ENCODE results near the gene TES.

The TES gene

GRCh38 chr7:116218051-116218645 lies 7.8 kb downstream of the TES start:
- no peak overlapping the region for H3K4me3 ChIP-seq (replicated peaks; ENCODE audit: insufficient read depth, low read length)
- no peaks in the 10 kb centered on the region for H3K27me3 ChIP-seq (ENCODE audit: insufficient read depth, poor library complexity, severe bottlenecking)
- no peak overlapping the region for H3K27ac ChIP-seq (replicated peaks)
- DNase-seq (ENCODE audit: low read depth in 1 of 2, low spot score in 1 of 2), result no peak
- TF ChIP-seq POLR2AphosphoS5 (IDR thresholded peaks at IDR 0.05; ENCODE audit: low read depth), result no peak
- no peak for TF ChIP-seq GABPA (IDR thresholded peaks at IDR 0.05; ENCODE audit: low read depth)
- TF ChIP-seq SPI1 (IDR thresholded peaks at IDR 0.05; ENCODE audit: borderline replicate concordance, low read depth), result no peak
- no peak for TF ChIP-seq REST (IDR thresholded peaks at IDR 0.05; ENCODE audit: insufficient replicate concordance, low read depth)
- TF ChIP-seq, protein P1, sequence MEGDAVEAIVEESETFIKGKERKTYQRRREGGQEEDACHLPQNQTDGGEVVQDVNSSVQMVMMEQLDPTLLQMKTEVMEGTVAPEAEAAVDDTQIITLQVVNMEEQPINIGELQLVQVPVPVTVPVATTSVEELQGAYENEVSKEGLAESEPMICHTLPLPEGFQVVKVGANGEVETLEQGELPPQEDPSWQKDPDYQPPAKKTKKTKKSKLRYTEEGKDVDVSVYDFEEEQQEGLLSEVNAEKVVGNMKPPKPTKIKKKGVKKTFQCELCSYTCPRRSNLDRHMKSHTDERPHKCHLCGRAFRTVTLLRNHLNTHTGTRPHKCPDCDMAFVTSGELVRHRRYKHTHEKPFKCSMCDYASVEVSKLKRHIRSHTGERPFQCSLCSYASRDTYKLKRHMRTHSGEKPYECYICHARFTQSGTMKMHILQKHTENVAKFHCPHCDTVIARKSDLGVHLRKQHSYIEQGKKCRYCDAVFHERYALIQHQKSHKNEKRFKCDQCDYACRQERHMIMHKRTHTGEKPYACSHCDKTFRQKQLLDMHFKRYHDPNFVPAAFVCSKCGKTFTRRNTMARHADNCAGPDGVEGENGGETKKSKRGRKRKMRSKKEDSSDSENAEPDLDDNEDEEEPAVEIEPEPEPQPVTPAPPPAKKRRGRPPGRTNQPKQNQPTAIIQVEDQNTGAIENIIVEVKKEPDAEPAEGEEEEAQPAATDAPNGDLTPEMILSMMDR (IDR thresholded peaks at IDR 0.05; ENCODE audit: insufficient read depth, low read length), result no peak

DNA sequence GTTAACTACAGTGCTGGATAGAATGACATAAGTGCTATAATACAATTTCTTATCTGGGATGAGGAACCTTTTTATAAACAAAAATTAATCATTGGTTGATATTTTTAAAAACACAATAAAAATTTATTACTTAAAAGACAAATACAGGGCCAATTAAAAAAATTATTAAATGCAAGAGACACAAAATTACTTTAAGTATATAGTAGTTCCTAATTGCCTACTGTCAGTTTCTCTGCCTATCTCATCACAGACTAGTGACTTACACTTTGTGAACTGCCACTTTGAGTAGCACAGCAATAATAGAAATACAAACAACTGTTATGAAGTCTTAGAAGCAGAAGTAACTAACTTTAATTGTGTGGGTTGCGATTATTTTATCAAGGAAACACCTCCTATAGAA lies 8.4 kb downstream of the TES start:
- H3K4me3 ChIP-seq (replicated peaks; ENCODE audit: insufficient read depth, low read length), result no peak overlapping the region
- no peaks in the 10 kb centered on the region for H3K27me3 ChIP-seq (ENCODE audit: insufficient read depth, poor library complexity, severe bottlenecking)
- H3K27ac ChIP-seq (replicated peaks), result no peak overlapping the region
- TF ChIP-seq GABPA (IDR thresholded peaks at IDR 0.05; ENCODE audit: low read depth), result no peak
- TF ChIP-seq POLR2AphosphoS5 (IDR thresholded peaks at IDR 0.05; ENCODE audit: low read depth), result no peak
- TF ChIP-seq SPI1 (IDR thresholded peaks at IDR 0.05; ENCODE audit: borderline replicate concordance, low read depth), result no peak
- TF ChIP-seq, protein P1 (IDR thresholded peaks at IDR 0.05; ENCODE audit: insufficient read depth, low read length), result no peak
- no peak for TF ChIP-seq REST (IDR thresholded peaks at IDR 0.05; ENCODE audit: insufficient replicate concordance, low read depth)
- DNase-seq (ENCODE audit: low read depth in 1 of 2, low spot score in 1 of 2), result no peak

GRCh38 chr7:116219288-116219687 lies 8.9 kb downstream of the TES start:
- DNase-seq (ENCODE audit: low read depth in 1 of 2, low spot score in 1 of 2), result no peak
- Histone ChIP-seq H3K4me3 (replicated peaks; ENCODE audit: insufficient read depth, low read length) (no peak overlapping the region), H3K27me3 (ENCODE audit: insufficient read depth, poor library complexity, severe bottlenecking) (no peaks in the 10 kb centered on the region), H3K27ac (replicated peaks) (no peak overlapping the region)
- TF ChIP-seq, protein P1 (IDR thresholded peaks at IDR 0.05; ENCODE audit: insufficient read depth, low read length), result no peak
- TF ChIP-seq POLR2AphosphoS5 (IDR thresholded peaks at IDR 0.05; ENCODE audit: low read depth) (no peak), SPI1 (IDR thresholded peaks at IDR 0.05; ENCODE audit: borderline replicate concordance, low read depth) (no peak)

DNA sequence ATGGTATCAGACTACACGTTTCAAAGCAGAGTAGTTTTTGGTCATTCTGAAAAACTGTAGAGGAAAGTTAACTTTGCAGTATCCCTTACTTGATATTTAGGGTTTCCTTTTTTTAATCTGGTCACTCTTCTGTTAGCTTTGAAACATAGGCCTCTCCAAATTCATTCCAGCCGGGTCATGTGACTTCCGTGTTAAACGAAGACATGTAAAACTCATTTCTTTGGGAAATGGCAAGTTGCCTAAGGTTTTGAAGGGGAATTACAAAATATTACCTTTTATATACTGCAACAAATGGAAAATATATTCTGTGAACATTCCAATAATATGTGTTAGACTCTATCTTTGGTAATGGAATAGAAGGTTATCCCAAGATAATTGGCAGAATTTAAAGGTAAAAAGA lies 9.5 kb downstream of the TES start:
- Histone ChIP-seq H3K4me3 (replicated peaks; ENCODE audit: insufficient read depth, low read length) (no peak overlapping the region), H3K27me3 (ENCODE audit: insufficient read depth, poor library complexity, severe bottlenecking) (no peaks in the 10 kb centered on the region), H3K27ac (replicated peaks) (no peak overlapping the region)
- no peak for TF ChIP-seq POLR2AphosphoS5 (IDR thresholded peaks at IDR 0.05; ENCODE audit: low read depth)
- no peak for TF ChIP-seq SPI1 (IDR thresholded peaks at IDR 0.05; ENCODE audit: borderline replicate concordance, low read depth)
- TF ChIP-seq, protein P1 (IDR thresholded peaks at IDR 0.05; ENCODE audit: insufficient read depth, low read length), result no peak
- no peak for TF ChIP-seq REST (IDR thresholded peaks at IDR 0.05; ENCODE audit: insufficient replicate concordance, low read depth)
- no peak for TF ChIP-seq GABPA (IDR thresholded peaks at IDR 0.05; ENCODE audit: low read depth)
- DNase-seq (ENCODE audit: low read depth in 1 of 2, low spot score in 1 of 2), result no peak
